A204.1 (cell line): ENCODE data around the gene POP4.

Experiments
- FAIRE-seq: peaks from 2 replicates; lab custom pipeline; 2012; peaks lifted over from hg19 to GRCh38; lab: Jason Lieb, UNC

The POP4 gene

DNA sequence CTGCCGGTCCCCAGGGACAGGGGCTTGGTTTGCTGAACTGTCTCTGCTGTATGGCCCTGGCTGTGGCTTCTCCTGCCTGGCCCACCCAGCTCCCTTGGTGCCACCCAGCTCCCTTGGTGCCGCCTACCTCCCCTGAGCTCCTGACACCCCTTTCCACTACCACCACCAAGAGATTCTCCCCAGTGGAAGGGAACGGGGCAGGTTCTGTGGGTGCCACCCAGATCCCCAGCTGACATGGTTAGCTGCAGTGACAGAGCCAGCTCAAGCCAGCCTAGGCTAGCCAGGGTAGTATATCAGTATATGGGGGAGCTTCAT, 28.5 kb upstream of the POP4 start:
- FAIRE-seq: no peak

DNA sequence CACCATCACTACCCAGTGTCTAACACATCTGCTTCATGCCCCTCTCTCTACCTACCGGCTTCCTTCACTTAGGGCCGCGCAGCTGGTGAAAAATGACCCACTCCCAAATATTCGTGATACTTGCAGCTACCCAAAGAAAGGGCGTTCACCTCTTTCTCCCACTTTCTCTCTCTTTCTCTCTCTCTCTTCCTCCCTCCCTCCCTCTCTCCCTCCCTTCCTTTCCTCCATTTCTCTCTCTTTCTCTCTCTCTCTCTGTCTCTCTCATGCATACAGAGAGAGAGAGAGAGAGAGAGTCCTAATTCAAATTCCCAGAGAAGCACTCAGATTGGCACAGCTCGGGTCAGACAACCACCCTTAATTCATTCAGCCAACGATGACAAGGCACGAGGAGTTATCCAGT, 27.7 kb upstream of the POP4 start:
- no peak for FAIRE-seq

DNA sequence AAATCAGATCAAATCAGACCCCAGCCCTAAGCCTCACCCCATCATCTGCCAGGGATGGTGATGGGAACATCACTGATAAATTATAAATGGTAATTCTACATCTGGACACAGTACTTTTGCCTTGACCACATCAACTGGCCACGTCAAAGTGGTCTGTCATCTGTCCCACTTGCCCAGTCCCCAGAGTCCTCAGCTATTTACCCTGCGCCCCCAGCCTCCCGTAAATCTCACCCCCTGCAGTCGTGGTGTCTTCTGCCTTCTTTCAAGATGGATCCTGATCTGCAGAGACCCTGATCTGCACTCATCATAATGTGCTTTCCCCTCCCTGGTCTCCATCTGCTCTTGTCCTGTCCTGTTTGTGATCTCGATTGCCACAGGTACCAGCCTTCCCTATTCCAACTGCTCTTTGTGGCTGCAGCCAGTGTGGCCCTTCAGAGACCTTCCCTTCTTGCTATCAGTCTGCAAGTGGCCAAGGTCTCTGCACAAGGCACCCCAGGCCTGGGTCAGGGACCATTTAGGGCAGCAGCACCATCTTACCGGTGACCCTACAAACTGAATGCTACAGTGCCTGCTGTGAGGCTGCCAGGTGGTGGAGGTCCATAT, 26.7 kb upstream of the POP4 start:
- no peak for FAIRE-seq

DNA sequence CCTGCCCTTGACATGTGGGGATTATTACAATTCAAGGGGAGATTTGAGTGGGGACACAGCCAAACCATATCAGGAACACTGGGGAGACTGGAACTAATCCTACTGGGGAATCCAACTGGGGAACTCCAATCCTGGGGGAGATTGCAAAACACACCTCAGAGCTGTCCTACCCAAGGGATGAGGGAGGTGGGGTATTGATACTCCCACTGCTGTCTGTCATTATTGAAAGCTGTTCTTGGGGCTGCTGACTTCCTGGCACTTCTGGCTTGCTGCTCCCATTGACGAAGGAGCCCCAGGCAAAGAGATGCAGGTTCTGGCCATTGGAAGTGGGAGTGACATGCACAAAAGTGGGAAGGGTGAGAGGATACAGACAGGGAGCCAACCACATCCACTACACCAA, 24.7 kb upstream of the POP4 start:
- FAIRE-seq: no peak

DNA sequence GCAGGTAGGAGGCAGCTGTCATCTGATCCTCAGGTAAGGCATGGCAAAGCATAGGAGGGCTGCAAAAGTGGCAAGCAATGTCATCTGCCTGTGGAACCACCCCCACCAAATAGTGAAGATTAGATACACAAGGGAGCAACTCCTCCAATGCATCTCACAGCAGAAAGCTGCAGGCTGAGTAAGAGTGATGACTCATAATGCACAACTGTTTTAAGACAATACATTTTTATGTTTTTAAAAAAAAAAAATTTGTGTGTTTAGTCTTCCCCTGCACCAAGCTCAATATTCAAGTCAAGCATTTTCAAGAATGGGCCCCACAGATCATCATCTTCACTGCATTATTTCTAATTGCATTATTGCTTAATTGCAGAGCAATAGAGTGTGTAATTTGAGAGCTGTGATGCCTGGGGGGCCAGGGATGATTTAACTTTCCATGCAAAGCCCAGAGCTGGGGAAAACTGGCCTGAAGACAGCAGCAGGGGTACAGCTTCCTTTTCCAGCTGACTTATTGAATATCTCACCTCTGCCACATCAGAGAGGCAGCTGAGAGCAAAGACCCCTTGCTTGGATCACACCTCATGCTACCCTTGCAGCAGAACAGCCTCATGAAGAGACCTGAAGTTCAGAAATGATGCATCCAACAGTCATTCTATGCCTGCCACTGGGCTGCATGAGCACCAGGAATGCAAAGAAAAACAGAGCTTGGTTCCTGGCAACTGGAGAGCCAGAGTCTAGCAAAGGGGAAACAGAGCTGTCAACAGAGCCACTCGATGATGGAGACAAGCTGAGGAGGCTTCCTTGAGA, 22.7 kb upstream of the POP4 start:
- no peak for FAIRE-seq

DNA sequence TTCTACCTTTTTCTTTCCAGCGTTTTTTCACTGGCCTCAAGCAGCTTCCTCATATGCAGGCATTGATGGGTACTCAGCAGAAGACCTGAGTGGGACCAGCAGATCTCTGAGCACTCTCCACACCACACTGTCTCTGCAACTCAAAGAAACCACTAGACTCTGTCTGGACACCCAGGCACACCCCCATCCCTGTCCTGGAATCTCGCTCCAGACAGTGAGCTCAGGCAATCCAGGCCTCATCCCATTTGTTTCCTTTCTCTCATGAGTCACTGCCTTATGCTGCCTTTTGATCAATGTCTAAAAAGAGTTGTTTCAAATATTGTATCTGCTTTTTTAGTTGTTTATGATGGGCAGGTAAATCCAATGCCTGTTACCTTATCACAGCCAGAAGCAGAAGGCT, 19.7 kb upstream of the POP4 start:
- FAIRE-seq: no peak

DNA sequence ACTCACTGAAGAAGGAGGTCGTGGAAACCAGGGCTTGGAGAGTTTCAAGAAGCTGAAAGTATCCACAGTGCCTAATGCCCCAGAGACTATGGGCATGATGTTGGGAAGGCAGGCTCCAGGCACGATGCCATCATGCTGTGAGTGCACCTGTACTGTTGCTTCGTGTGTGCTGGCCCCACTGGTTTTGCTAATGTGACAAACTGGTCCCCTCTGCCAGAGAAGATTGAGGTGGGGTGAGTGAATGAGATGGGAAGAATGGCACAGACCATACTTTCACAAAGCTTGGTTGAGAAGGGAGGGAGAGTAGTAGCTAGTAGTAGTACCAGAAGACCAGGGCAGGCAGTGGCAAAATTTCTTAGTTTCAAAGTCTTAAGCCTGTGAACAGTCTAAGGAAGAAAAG, 19.0 kb upstream of the POP4 start:
- FAIRE-seq: no peak

DNA sequence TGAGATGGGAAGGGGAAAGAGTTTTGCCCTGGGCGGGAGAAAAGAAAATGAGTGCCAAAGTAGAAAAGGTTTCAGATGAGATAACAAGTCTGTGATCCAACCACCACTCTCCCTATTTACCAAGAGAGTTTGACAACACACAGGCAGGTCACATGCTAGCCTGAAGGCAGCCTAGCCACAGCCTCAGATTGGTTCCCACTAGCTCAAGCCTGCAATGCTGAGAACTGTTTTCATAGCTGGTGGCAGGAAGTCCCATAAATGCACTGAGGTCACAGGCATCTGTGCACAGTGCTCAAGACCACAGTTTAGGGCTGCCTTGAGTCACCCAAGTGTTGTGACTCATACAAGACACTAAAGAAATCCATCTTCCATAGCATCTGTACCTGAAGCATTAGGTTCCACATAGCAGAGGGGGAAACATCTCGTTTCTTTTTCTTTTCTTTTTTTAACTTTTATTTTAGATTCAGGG, 18.5 kb upstream of the POP4 start:
- FAIRE-seq: no peak

DNA sequence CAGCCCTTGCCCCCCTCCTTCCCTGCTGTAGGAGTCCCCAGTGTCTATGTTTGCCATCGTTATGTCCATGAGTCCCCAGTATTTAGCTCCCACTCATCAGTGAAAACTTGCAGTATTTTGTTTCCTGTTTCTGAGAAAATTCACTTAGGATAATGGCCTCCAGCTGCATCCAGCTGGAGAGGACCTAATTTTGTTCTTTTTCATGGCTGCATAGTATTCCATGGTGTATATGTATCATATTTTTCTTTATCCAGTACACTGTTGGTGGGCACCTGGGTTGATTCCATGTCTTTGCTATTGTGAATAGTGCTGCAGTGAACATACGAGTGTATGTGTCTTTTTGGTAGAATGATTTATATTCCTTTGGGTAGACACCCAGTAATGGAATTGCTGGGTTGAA, 18.0 kb upstream of the POP4 start:
- no peak for FAIRE-seq

DNA sequence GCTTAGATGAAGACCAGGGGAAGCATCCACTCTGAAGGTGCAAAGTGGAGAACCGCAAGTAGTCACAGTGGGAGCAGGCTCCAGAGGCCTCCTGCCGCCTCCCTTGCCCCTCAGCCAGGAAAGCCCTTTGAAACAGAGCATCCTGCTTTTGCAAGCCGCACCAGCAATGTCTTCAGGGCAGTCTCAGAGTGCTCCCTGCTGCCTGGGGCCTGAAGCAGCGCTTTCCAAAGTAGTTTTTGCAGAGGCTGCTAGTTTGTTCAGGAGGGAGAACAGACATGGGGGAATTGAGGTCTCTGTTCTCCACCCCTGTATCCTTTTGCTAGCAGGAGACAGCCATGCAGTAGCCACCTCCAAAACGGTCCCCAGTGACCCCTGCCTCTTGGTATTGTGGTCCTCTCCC, 15.8 kb upstream of the POP4 start:
- no peak for FAIRE-seq

DNA sequence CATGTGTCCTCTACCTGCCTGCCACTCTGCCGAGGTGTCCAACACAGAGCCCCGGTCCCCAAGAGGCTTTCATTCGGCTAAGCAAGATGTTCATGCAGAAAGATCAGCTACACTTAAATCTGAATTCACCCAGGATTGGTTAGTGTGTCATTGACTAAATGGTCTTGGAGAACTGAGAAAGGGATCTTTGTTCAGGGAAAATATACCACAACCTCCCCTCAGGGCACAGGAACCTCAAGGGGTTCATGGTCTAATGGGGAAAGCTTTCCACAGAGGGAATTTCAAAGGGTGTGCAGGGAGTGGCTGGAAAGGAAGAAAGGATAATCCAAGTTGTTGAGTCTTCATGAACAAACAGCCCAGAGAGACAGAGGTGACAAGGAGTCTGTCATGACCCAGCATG, 14.4 kb upstream of the POP4 start:
- FAIRE-seq: no peak

DNA sequence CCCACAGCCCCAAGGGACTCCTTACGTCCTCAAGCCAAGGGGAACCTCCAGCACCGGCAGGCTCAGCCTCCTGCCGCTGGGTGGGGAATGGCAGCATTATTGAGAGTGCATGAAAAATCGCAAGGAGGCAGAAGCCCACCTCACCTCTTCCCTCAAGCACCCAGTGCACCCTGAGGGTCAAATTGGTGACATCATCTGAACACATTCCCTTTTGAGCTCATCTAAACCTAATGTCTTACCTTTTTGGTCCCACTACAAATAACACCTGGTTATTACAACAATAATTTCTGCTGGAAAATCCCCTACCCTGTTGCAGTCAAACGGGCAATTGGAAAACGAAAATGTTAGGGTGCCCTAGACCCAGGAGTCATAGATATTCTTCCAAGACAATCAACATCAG, 12.2 kb upstream of the POP4 start:
- FAIRE-seq: no peak

DNA sequence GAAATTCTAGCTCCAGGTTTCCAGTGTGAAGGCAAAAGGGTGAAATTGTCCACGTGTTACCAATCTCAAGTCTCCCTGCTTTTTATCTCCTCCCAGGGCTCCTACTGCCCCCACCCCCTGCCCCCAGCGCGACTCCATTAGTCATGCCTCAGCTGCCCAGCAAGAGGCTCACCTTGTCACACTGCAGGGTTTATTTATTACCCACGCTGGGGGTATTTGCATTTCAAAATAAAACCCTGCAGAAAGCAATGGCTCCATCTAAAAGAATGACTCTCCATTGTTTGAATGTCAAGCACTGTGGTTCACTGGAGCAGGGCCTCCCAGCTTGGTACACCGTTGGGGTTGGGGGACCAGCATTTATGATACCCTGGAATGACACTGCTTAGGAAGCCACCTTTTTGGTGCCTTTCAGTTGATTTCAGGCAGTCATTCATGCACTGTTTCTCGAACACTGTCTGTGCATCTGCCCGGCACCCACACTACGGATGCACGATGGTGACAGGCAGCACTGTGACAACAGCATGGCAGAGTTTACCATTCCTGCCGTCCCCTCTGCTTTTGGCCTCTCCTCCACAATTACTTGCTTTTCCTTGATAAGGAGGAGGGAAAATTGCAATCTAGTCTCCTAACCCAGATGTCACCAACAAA, 9.9 kb upstream of the POP4 start:
- no peak for FAIRE-seq

DNA sequence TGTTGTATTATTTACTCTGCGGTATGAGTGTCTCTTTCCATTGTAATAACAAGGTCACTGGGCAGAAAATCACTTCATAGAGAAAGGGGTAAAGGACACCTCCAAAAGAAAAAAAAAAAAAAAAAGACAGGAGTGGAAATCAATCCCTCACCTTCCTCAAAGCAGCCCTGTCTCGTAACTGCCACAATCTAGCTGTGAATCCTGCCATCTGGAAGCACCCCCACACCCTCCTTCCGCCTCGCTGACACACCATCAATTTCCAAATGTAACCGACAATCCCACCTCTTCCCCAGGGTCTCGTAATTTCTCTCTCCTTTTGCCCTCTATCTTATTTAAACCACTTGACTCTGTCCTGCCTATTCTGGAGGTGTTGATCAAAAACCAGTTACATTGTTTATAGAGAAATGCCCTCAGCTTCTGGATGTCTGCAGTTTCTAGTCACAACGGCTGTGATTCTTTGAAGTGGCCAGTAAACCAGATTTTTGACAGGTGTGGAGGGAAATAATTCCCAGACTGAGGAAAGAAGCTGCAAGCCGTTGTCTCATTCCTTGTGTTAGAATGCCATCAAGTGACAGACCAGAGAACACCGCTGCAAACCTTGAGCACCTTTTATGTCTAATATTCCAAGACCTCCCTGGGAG, 9.1 kb upstream of the POP4 start:
- no peak for FAIRE-seq

DNA sequence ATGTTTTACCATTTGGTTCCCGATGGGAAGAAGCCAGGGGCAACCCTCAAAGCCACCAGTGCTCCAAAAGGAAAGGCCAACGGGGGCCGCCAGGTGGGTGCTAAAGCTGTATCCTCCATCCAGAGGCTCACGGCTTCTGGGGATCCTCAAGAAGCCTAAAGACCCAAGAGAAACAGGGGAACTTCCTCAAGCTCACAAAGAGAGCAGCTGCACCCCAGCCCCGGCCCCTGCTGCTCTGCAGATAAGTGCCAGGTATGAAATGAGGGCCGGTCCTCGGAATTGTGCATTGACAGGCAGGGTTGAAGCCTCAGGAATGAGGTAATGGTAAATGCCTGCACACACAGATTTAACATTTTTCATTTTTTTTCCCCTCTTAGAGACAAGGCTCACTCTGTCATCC, 8.0 kb upstream of the POP4 start:
- no peak for FAIRE-seq

DNA sequence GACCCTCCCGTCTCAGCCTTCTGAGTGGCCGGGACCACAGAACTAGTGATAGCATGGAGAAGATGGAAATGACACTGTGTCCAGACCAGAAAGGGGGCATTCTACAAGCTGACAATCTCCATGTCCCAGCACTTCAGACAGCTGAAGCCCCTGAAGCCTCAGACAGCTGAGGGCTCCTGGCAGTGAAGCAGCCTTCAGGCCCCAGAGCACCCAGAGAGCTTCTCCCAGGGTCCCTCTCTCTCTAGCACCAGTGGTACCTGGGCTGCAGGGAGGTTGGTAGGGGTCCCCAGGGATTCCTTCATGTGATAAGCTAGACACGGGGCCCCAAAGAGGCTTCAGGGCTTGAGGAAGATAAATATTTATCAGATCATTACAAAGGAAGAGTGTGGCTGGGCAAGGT, 7.6 kb upstream of the POP4 start:
- FAIRE-seq: no peak

DNA sequence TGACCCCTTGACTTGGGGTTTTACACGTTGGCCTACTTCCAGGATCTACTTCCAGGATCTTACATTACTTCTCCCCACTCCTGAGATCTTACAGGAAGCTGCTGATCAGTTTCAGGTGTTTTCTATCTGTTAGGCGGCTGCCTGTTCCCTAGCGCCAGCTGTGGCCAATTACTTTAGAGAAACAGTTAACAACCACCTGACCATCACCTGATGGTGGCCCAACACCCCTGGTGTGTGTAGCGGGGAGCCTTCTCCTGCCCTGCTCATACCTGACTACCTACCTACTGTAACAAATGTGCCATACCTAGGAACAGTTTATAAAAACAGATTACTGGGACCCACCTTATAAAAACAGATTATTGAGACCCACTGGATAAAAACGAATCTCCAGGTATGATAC, 2.8 kb upstream of the POP4 start:
- FAIRE-seq: no peak

DNA sequence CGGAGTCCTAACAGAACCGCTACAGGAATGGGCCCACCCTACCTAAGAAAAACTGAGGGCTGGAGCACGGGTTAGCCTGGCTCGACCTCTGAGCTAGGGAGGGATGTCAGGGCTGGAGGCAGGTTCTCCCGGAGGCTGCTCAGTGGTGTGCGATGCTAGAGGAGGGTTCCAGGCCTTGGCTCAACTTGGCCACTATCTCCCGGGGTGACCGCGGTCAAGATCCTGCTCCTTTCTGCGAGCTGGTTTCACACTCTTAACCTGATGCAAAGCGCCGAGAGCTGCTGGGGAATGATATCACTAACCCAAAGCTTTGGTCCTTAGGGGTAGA, 301 bp downstream of the POP4 start:
- FAIRE-seq: no peak

DNA sequence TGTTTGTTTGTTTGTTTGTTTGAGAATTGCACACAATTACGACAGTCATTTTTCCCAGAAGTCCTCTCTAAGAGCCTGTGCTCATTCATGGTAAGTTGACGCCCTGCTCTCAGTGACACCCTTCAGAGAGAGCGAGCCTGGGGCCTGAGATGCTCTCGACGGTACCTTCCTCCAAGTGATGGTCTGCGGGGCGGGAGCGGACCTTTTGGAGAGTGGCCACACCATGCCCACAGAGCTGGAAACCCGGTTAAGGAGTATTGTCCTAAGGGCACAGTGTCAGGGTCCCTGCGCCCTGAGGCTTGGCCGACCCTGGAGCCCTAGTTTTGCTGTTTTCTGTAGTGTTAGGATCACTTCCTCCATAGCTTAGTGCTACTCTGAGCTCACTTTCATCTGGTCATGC, 3.6 kb downstream of the POP4 start:
- no peak for FAIRE-seq

DNA sequence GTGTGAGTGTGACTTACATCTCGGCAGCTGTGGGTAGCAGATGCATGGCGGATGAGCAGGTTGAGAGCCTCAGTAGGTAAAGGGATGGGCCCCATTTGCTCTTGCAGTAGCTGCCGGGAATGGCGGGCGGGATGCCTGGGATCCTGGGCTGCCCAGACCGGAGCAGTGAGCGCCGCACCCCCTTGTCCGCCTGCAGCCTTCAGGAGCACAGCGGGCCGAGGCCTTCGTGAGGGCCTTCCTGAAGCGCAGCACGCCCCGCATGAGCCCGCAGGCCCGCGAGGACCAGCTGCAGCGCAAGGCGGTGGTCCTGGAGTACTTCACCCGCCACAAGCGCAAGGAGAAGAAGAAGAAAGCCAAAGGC, 4.1 kb downstream of the POP4 start:
- no peak for FAIRE-seq

DNA sequence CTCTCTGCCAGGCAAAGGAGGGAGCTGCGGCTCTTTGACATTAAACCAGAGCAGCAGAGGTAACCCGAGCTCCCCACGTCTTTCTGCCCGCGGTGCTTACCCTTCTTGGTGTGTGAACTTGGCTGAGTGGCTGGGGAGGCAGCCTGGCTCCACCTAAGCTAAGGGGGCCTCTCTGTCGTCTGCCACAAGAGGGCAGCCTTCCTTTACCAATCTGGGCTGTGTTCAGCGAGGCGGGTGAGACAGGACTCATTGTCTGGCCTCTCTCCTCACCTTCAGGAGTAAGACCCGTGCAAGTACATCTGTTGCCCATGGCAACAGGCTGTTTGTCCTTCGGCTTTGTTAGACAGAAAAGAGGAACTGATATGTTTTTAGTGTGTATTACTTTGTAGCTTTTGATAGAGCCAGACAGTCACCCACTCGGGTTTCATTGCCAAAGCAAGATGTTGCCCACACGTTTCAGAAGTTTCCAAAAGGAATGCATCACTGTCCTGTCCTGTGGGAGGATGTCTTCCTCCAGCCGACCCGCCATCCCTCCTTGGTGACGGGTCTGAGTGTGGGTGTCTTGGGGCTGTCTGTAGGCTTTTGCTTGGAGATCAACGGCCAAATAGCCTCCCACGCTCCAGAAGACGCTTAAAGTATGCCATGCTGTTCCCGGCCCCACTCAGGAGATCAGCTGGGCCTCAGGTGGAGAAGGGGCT, 4.6 kb downstream of the POP4 start:
- FAIRE-seq: peak; percentile 11

DNA sequence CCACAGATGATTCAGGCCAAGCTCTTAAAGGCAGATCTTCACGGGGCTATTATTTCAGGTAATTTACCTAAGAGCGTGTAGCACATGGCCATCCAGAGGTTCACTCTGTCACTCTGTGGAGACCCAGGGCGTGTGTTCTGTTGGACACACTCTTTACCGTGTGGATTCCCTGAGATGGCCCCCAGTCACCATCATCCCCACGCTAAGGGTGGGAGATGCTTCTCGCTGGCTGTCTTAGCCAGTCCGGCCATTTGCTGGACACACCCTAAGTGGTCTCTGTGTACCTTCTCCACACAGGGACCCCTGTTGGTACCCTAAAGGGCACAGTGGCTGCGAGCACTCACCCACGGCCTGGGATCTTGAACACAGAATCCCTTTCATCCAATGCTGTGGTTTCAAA, 6.0 kb downstream of the POP4 start:
- FAIRE-seq: no peak
